HepG2 (cell line): ENCODE data around the gene ZFP36L2. TPM values are rescaled to one million over a fixed set of nuclear protein-coding genes. Genes with fewer than 3 reads are reported as not detected.
A peak's percentile ranks its signal among the peaks of the same experiment; 100 is the strongest.

Source experiments
- ARNTL ChIP-seq: sonication (generic); formaldehyde crosslinking; IDR thresholded peaks from 2 replicates; pipeline ENCODE4 v1.4.0; 2020; ENCODE audit warnings: mild to moderate bottlenecking, missing genetic modification reagents
- CBX1 ChIP-seq: IDR thresholded peaks from one replicate; pipeline ENCODE4 v1.6.1; 2016; ENCODE audit warnings: antibody characterized with exemption, low read depth
- CC2D1A ChIP-seq: sonication (generic); formaldehyde crosslinking; IDR thresholded peaks from 2 replicates; pipeline ENCODE4 v1.8.1; 2023; ENCODE audit warnings: mild to moderate bottlenecking, missing genetic modification reagents
- HMGA1 ChIP-seq: sonication (generic); formaldehyde crosslinking; conservative IDR thresholded peaks from 2 replicates; pipeline ENCODE4 v1.4.0; 2020; ENCODE audit warnings: missing genetic modification reagents
- IRX3 ChIP-seq: sonication (generic); formaldehyde crosslinking; IDR thresholded peaks from 2 replicates; pipeline ENCODE4 v1.8.1; 2023; ENCODE audit warnings: mild to moderate bottlenecking, low read depth, missing genetic modification reagents, borderline replicate concordance
- NCOA5 ChIP-seq: sonication (generic); formaldehyde crosslinking; IDR thresholded peaks from 2 replicates; pipeline ENCODE4 v1.4.0; 2020; ENCODE audit warnings: missing genetic modification reagents
- NONO ChIP-seq, 2 experiments: fragments of 450-650 bp in 1 of 2; sonication (generic) in 1 of 2; formaldehyde crosslinking in 1 of 2; IDR thresholded peaks in 1 of 2; conservative IDR thresholded peaks in 1 of 2; 2 replicates each; pipeline versions ENCODE4 v1.6.1 to v1.8.0; 2017 to 2022; ENCODE audit warnings: mild to moderate bottlenecking in 1 of 2, missing genetic modification reagents in 1 of 2, moderate library complexity in 1 of 2
- PHB2 ChIP-seq: fragments of 450-650 bp; IDR thresholded peaks from 2 replicates; pipeline ENCODE4 v1.6.1; 2018; ENCODE audit not compliant: partially characterized antibody
- RFXAP ChIP-seq: sonication (generic); formaldehyde crosslinking; IDR thresholded peaks from 2 replicates; pipeline ENCODE4 v1.4.0; 2020; ENCODE audit warnings: missing genetic modification reagents, borderline replicate concordance
- SUZ12 ChIP-seq: fragments of 150-350 bp; IDR thresholded peaks from 2 replicates; pipeline ENCODE4 v1.6.1; 2014; ENCODE audit warnings: low read depth, low read length
- ZNF264 ChIP-seq: sonication (generic); formaldehyde crosslinking; IDR thresholded peaks from 2 replicates; pipeline ENCODE4 v1.4.0; 2020; ENCODE audit warnings: missing genetic modification reagents
- ZNF614 ChIP-seq: IDR thresholded peaks from 2 replicates; pipeline ENCODE4 v1.6.1; 2018; ENCODE audit warnings: missing biosample characterization, missing genetic modification reagents, inconsistent platforms, borderline replicate concordance
- polyA plus RNA-seq, 8 experiments: library from polyadenylated mRNA; depleted of rRNA in 3 of 8; stranded (reverse) in 7 of 8; unstranded in 1 of 8; fragments of >200 nt; fragmentation: Illumina TruSeq in 4 of 8; extraction: Trizol in 4 of 8; gene quantifications; 2 replicates each; pipeline versions ENCODE4 v1.2.1 to v1.2.3, GENCODE V29; 2011 to 2016; ENCODE audit warnings: low read depth in 4 of 8, missing spikeins in 1 of 8, mixed read lengths in 1 of 8; ENCODE audit not compliant: insufficient read depth in 1 of 8
- total RNA-seq, 5 experiments: library from RNA; depleted of rRNA; stranded (reverse); fragments of >200 nt; fragmentation: Illumina TruSeq; extraction: Trizol; gene quantifications; 2 replicates each; pipeline ENCODE4 v1.2.3, GENCODE V29; 2016; ENCODE audit warnings: low read depth in 1 of 5
- TF ChIP-seq, protein P1 (sequence below): sonication (generic); formaldehyde crosslinking; IDR thresholded peaks from 2 replicates; pipeline ENCODE4 v1.4.0; 2020; ENCODE audit warnings: missing genetic modification reagents
- TF ChIP-seq, protein P2 (sequence below): IDR thresholded peaks from 2 replicates; pipeline ENCODE4 v1.4.0; 2020; ENCODE audit warnings: mild to moderate bottlenecking, missing genetic modification reagents
- TF ChIP-seq, protein P3 (sequence below): IDR thresholded peaks from 2 replicates; pipeline ENCODE4 v1.6.1; 2016; ENCODE audit warnings: missing compliant biosample characterization, missing genetic modification reagents, borderline replicate concordance
- TF ChIP-seq, protein P4 (sequence below), 2 experiments: sonication (generic) in 1 of 2; formaldehyde crosslinking in 1 of 2; IDR thresholded peaks; 2 replicates each; pipeline versions ENCODE4 v1.4.0 to v1.6.1; 2016 to 2020; ENCODE audit warnings: borderline replicate concordance in 1 of 2, low read depth in 1 of 2, mild to moderate bottlenecking in 1 of 2, missing genetic modification reagents in 1 of 2
- TF ChIP-seq, protein P5 (sequence below): IDR thresholded peaks from 2 replicates; pipeline ENCODE4 v1.6.1; 2016

The ZFP36L2 gene
- total and polyA plus RNA-seq, 2 of the 13 experiments (the other 11 are each of a cell fraction or from before 2014, with no cell fraction given) = 11.2 to 21.8 TPM

DNA sequence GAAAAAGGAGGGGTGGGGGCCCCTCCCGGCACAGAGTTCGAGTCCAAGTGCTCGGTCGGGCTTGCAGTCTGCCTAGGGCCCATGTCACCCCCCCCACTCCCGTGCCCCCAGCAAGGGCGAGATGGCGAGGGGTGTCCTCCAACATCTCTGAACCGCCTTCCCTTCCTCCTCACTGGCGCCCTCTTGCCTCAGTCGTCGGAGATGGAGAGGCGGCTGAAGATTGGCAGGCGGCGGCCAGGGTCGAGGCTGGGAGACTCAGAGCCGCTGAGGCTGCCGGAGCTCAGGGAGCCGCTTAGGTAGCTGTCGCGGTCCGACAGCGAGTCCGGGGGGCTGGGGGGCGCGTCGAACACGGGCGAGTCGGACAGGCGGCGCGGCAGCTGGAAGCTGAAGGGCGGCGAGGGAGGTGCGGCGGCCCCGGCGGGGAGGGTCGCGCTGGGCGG, 2.3 kb downstream of the ZFP36L2 start (continued):
- TF ChIP-seq CC2D1A (CRISPR knock-in tag) (no peak), PHB2 (no peak), ARNTL (CRISPR knock-in tag) (no peak), CBX1 (peak; percentile 57), HMGA1 (no peak), SUZ12 (no peak), IRX3 (CRISPR knock-in tag) (no peak), ZNF264 (no peak), RFXAP (CRISPR knock-in tag) (no peak), ZNF614 (no peak), NONO (IDR thresholded peaks at IDR 0.05) (no peak), NONO (CRISPR knock-in tag; conservative IDR thresholded peaks at IDR 0.05) (peak; percentile 69; the same call in 1 of the 2 replicates), NCOA5 (CRISPR knock-in tag) (no peak)
- TF ChIP-seq, protein P1, sequence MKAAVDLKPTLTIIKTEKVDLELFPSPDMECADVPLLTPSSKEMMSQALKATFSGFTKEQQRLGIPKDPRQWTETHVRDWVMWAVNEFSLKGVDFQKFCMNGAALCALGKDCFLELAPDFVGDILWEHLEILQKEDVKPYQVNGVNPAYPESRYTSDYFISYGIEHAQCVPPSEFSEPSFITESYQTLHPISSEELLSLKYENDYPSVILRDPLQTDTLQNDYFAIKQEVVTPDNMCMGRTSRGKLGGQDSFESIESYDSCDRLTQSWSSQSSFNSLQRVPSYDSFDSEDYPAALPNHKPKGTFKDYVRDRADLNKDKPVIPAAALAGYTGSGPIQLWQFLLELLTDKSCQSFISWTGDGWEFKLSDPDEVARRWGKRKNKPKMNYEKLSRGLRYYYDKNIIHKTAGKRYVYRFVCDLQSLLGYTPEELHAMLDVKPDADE (CRISPR knock-in tag) = no peak
- TF ChIP-seq, protein P2, sequence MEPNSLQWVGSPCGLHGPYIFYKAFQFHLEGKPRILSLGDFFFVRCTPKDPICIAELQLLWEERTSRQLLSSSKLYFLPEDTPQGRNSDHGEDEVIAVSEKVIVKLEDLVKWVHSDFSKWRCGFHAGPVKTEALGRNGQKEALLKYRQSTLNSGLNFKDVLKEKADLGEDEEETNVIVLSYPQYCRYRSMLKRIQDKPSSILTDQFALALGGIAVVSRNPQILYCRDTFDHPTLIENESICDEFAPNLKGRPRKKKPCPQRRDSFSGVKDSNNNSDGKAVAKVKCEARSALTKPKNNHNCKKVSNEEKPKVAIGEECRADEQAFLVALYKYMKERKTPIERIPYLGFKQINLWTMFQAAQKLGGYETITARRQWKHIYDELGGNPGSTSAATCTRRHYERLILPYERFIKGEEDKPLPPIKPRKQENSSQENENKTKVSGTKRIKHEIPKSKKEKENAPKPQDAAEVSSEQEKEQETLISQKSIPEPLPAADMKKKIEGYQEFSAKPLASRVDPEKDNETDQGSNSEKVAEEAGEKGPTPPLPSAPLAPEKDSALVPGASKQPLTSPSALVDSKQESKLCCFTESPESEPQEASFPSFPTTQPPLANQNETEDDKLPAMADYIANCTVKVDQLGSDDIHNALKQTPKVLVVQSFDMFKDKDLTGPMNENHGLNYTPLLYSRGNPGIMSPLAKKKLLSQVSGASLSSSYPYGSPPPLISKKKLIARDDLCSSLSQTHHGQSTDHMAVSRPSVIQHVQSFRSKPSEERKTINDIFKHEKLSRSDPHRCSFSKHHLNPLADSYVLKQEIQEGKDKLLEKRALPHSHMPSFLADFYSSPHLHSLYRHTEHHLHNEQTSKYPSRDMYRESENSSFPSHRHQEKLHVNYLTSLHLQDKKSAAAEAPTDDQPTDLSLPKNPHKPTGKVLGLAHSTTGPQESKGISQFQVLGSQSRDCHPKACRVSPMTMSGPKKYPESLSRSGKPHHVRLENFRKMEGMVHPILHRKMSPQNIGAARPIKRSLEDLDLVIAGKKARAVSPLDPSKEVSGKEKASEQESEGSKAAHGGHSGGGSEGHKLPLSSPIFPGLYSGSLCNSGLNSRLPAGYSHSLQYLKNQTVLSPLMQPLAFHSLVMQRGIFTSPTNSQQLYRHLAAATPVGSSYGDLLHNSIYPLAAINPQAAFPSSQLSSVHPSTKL (CRISPR knock-in tag) = peak; percentile 52
- TF ChIP-seq, protein P3, sequence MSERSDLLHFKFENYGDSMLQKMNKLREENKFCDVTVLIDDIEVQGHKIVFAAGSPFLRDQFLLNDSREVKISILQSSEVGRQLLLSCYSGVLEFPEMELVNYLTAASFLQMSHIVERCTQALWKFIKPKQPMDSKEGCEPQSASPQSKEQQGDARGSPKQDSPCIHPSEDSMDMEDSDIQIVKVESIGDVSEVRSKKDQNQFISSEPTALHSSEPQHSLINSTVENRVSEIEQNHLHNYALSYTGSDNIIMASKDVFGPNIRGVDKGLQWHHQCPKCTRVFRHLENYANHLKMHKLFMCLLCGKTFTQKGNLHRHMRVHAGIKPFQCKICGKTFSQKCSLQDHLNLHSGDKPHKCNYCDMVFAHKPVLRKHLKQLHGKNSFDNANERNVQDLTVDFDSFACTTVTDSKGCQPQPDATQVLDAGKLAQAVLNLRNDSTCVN = no peak
- TF ChIP-seq, protein P4, sequence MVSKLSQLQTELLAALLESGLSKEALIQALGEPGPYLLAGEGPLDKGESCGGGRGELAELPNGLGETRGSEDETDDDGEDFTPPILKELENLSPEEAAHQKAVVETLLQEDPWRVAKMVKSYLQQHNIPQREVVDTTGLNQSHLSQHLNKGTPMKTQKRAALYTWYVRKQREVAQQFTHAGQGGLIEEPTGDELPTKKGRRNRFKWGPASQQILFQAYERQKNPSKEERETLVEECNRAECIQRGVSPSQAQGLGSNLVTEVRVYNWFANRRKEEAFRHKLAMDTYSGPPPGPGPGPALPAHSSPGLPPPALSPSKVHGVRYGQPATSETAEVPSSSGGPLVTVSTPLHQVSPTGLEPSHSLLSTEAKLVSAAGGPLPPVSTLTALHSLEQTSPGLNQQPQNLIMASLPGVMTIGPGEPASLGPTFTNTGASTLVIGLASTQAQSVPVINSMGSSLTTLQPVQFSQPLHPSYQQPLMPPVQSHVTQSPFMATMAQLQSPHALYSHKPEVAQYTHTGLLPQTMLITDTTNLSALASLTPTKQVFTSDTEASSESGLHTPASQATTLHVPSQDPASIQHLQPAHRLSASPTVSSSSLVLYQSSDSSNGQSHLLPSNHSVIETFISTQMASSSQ (IDR thresholded peaks at IDR 0.05; ENCODE audit: low read depth) = no peak
- TF ChIP-seq, protein P4 (CRISPR knock-in tag; IDR thresholded peaks at IDR 0.05; ENCODE audit: borderline replicate concordance) = peak; percentile 20; the same call in 1 of the 2 replicates
- TF ChIP-seq, protein P5, sequence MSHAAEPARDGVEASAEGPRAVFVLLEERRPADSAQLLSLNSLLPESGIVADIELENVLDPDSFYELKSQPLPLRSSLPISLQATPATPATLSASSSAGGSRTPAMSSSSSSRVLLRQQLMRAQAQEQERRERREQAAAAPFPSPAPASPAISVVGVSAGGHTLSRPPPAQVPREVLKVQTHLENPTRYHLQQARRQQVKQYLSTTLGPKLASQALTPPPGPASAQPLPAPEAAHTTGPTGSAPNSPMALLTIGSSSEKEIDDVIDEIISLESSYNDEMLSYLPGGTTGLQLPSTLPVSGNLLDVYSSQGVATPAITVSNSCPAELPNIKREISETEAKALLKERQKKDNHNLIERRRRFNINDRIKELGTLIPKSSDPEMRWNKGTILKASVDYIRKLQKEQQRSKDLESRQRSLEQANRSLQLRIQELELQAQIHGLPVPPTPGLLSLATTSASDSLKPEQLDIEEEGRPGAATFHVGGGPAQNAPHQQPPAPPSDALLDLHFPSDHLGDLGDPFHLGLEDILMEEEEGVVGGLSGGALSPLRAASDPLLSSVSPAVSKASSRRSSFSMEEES (CRISPR knock-in tag) = no peak
